DND-41 (cell line): ENCODE measurements around the gene FAM83D.

Source experiments
- ATAC-seq: fragments of 200-7000 bp; cut with Tn5 transposase; 3 replicates; pipeline ENCODE4 v1.9.1; 2021; ENCODE audit warnings: low read depth; ENCODE audit not compliant: insufficient read depth
- DNase-seq: peaks from one replicate; pipeline ENCODE4 v3.0.0-alpha.2; 2020
- H2AFZ ChIP-seq: 2 replicates; pipeline ENCODE4 v1.6.0; 2012; ENCODE audit warnings: low read depth, low read length
- H3K27ac ChIP-seq: 2 replicates; pipeline ENCODE4 v1.5.1; 2012; ENCODE audit warnings: low read length, inconsistent platforms
- H3K27me3 ChIP-seq: fragments of 200-600 bp; sonication (generic); 2 replicates; pipeline ENCODE4 v1.6.0; 2012; ENCODE audit warnings: low read length, mild to moderate bottlenecking, inconsistent platforms; ENCODE audit not compliant: insufficient read depth, poor library complexity
- H3K36me3 ChIP-seq: 2 replicates; pipeline ENCODE4 v1.5.1; 2012; ENCODE audit warnings: low read length, inconsistent platforms; ENCODE audit not compliant: insufficient read depth
- H3K4me1 ChIP-seq: 2 replicates; pipeline ENCODE4 v1.5.1; 2012; ENCODE audit warnings: mild to moderate bottlenecking, low read length; ENCODE audit not compliant: insufficient read depth
- H3K4me2 ChIP-seq: 2 replicates; pipeline ENCODE4 v1.6.0; 2012; ENCODE audit warnings: mild to moderate bottlenecking, moderate library complexity, low read length, inconsistent platforms; ENCODE audit not compliant: insufficient read depth
- H3K4me3 ChIP-seq, 2 experiments: fragments of 200-600 bp in 1 of 2; shearing (Covaris generic) in 1 of 2; 2 replicates each; pipeline ENCODE4 v1.5.1; 2012 to 2016; ENCODE audit warnings: inconsistent platforms in 2 of 2, low read length in 2 of 2, mild to moderate bottlenecking in 2 of 2, low read depth in 1 of 2, moderate library complexity in 1 of 2
- H3K79me2 ChIP-seq: 2 replicates; pipeline ENCODE4 v1.6.0; 2012; ENCODE audit warnings: low read length, inconsistent platforms; ENCODE audit not compliant: insufficient read depth
- H3K9ac ChIP-seq: 2 replicates; pipeline ENCODE4 v1.6.0; 2012; ENCODE audit warnings: low read depth, mild to moderate bottlenecking, inconsistent platforms, low read length, moderate library complexity
- H3K9me3 ChIP-seq: 2 replicates; pipeline ENCODE4 v1.5.1; 2012; ENCODE audit warnings: low read length, moderate library complexity, mild to moderate bottlenecking, inconsistent platforms; ENCODE audit not compliant: insufficient read depth, severe bottlenecking
- H4K20me1 ChIP-seq: 2 replicates; pipeline ENCODE4 v1.6.0; 2012; ENCODE audit warnings: low read length; ENCODE audit not compliant: insufficient read depth
- CTCF ChIP-seq: IDR thresholded peaks from 2 replicates; pipeline ENCODE4 v1.5.1; 2012; ENCODE audit warnings: borderline replicate concordance, low read length, moderate library complexity, mild to moderate bottlenecking; ENCODE audit not compliant: poor library complexity, severe bottlenecking; ENCODE audit errors: extremely low read depth
- EZH2 ChIP-seq: IDR thresholded peaks from 3 replicates; pipeline ENCODE4 v1.6.1; 2012; ENCODE audit warnings: borderline replicate concordance, low read depth, mild to moderate bottlenecking, moderate library complexity, low read length, inconsistent platforms; ENCODE audit not compliant: severe bottlenecking

FAM83D gene

DNA sequence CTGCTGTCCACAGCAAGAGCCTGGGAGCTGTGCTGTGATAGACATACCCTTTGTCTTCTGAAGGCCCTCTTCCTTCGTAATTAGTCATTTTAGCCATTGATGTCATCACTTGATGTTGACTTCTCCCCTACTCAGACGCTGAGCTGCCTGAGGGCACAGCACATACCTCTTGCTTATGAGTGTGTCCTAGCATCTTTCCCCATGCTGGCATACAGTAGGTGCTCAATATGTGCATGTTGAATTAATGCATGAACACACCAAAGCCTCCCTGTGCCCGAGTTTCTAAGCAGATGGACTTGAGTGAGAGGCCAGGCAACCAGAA, 35.8 kb upstream of the FAM83D start:
- H3K27ac ChIP-seq, result no peak overlapping the region
- no peaks in the 10 kb centered on the region for H3K9me3 ChIP-seq
- H2AFZ ChIP-seq, result no peak overlapping the region
- no peaks in the 10 kb centered on the region for H3K36me3 ChIP-seq
- no peak for ATAC-seq
- peaks cover 8% of the 10 kb centered on the region for H3K4me1 ChIP-seq
- no peak overlapping the region for H3K4me3 ChIP-seq
- DNase-seq, result no peak
- no peak overlapping the region for H3K9ac ChIP-seq
- H4K20me1 ChIP-seq, result peaks cover 4% of the 10 kb centered on the region; the same call in 1 of the 2 replicates
- TF ChIP-seq EZH2, result no peak
- no peak for TF ChIP-seq CTCF
- H3K4me2 ChIP-seq, result no peak overlapping the region
- no peaks in the 10 kb centered on the region for H3K79me2 ChIP-seq
- no peaks in the 10 kb centered on the region for H3K27me3 ChIP-seq

DNA sequence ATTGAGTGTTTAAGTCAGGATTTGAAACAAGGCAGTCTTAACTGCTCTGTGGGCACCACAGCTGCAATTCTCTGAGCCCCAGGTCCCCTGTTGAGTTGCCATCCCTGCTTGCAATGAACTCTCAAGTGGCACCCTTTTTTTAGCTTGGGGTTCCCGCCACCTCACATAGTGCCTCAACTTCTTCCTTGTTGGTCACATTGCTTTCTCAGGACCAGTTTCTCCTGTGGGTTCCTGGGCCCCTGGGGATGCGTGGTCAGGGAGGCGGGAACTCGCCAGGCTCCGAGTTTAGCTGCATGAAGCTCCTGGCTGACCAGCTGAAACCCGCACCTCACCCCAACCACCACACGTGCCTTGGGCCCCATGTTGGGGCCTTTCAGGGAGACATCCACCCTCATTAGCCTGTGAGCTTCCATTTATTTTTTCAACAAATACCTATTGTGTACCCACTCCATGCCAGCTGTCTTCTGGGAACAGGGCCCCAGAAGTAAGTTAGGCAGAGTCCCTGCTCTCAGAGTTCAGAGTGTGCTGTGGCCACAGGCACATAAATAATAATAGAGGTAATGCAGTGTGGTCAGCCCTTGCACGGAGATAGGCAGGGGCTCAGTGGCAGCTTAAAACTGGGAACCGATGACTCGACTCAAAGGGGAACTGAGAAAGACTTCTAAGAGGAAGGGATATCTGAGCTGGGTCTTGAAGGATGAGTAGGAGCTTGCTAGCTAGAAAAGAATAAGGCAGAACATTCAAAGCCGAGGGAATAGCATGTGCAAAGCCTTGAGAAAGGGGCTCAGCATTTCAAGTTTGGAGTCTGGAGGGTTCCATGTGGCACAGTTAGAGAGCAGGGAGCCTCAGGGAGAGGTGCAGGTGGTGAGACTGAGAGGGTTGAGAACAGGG, 33.9 kb upstream of the FAM83D start:
- H2AFZ ChIP-seq, result no peak overlapping the region
- TF ChIP-seq EZH2 (no peak), CTCF (no peak)
- H3K27me3 ChIP-seq, result no peaks in the 10 kb centered on the region
- no peaks in the 10 kb centered on the region for H3K9me3 ChIP-seq
- no peaks in the 10 kb centered on the region for H3K79me2 ChIP-seq
- no peak for ATAC-seq
- H4K20me1 ChIP-seq, result peaks cover 4% of the 10 kb centered on the region; the same call in 1 of the 2 replicates
- no peak overlapping the region for H3K4me3 ChIP-seq
- no peak overlapping the region for H3K27ac ChIP-seq
- no peak overlapping the region for H3K9ac ChIP-seq
- no peaks in the 10 kb centered on the region for H3K36me3 ChIP-seq
- DNase-seq, result no peak
- H3K4me1 ChIP-seq, result peaks cover 8% of the 10 kb centered on the region
- H3K4me2 ChIP-seq, result no peak overlapping the region

DNA sequence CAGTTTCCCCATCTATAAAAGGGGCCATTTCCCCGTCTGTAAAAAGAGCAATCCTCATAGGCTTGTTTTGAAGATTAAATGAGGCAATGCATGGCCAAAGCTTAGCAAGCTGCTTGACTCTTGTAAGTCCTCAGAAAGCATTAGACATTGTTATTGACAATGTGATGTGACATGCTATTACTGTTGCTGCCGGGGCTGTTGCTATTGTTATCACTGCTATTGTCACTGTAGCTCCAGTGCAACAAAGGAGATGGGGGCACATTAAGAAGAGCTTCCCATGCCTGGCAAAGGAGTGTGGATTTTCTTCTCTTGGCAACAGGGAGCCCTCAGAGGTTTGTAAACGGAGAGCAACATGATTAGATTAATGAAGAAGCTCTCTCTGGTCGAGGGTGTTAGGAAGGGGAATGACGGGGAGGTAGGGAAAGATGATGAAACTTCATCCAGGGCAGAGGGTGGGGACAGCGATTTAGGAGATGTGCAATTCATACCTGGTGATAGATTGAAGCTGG, 33.1 kb upstream of the FAM83D start:
- H3K4me2 ChIP-seq, result no peak overlapping the region
- H3K79me2 ChIP-seq, result no peaks in the 10 kb centered on the region
- H3K27ac ChIP-seq, result no peak overlapping the region
- H2AFZ ChIP-seq, result no peak overlapping the region
- TF ChIP-seq EZH2, result no peak
- TF ChIP-seq CTCF, result no peak
- no peaks in the 10 kb centered on the region for H3K27me3 ChIP-seq
- peaks cover 8% of the 10 kb centered on the region for H3K4me1 ChIP-seq
- ATAC-seq (no peak), DNase-seq (no peak)
- H3K9me3 ChIP-seq, result no peaks in the 10 kb centered on the region
- no peaks in the 10 kb centered on the region for H3K36me3 ChIP-seq
- no peak overlapping the region for H3K9ac ChIP-seq
- H3K4me3 ChIP-seq, result no peak overlapping the region
- peaks cover 4% of the 10 kb centered on the region; the same call in 1 of the 2 replicates for H4K20me1 ChIP-seq
